ENCODE measurements around the gene ICE1.

ICE1 gene

GRCh38 chr5:5377780-5378179 lies 44.7 kb upstream of the ICE1 start:
- TF ChIP-seq SPI1 (IDR thresholded peaks at IDR 0.05; ENCODE audit: borderline replicate concordance, low read depth) (no peak), REST (IDR thresholded peaks at IDR 0.05; ENCODE audit: insufficient replicate concordance, low read depth) (no peak), GABPA (IDR thresholded peaks at IDR 0.05; ENCODE audit: low read depth) (no peak), POLR2AphosphoS5 (IDR thresholded peaks at IDR 0.05; ENCODE audit: low read depth) (no peak), CTCF (IDR thresholded peaks at IDR 0.05; ENCODE audit: insufficient read depth, low read length) (no peak)
- Histone ChIP-seq H3K27ac (replicated peaks) (no peak overlapping the region), H3K27me3 (ENCODE audit: insufficient read depth, poor library complexity, severe bottlenecking) (peaks cover 3% of the 10 kb centered on the region), H3K4me3 (replicated peaks; ENCODE audit: insufficient read depth, low read length) (no peak overlapping the region)
- no peak for DNase-seq (ENCODE audit: low read depth in 1 of 2, low spot score in 1 of 2)

GRCh38 chr5:5378531-5378930 lies 43.9 kb upstream of the ICE1 start:
- no peak overlapping the region for H3K4me3 ChIP-seq (replicated peaks; ENCODE audit: insufficient read depth, low read length)
- no peak for DNase-seq (ENCODE audit: low read depth in 1 of 2, low spot score in 1 of 2)
- TF ChIP-seq GABPA (IDR thresholded peaks at IDR 0.05; ENCODE audit: low read depth) (no peak), POLR2AphosphoS5 (IDR thresholded peaks at IDR 0.05; ENCODE audit: low read depth) (no peak), CTCF (IDR thresholded peaks at IDR 0.05; ENCODE audit: insufficient read depth, low read length) (no peak), REST (IDR thresholded peaks at IDR 0.05; ENCODE audit: insufficient replicate concordance, low read depth) (no peak), SPI1 (IDR thresholded peaks at IDR 0.05; ENCODE audit: borderline replicate concordance, low read depth) (no peak)
- H3K27ac ChIP-seq (replicated peaks), result no peak overlapping the region
- peaks cover 3% of the 10 kb centered on the region for H3K27me3 ChIP-seq (ENCODE audit: insufficient read depth, poor library complexity, severe bottlenecking)

GRCh38 chr5:5380298-5380697 lies 42.2 kb upstream of the ICE1 start:
- TF ChIP-seq GABPA (IDR thresholded peaks at IDR 0.05; ENCODE audit: low read depth), result no peak
- TF ChIP-seq SPI1 (IDR thresholded peaks at IDR 0.05; ENCODE audit: borderline replicate concordance, low read depth), result no peak
- TF ChIP-seq REST (IDR thresholded peaks at IDR 0.05; ENCODE audit: insufficient replicate concordance, low read depth), result no peak
- no peak for TF ChIP-seq POLR2AphosphoS5 (IDR thresholded peaks at IDR 0.05; ENCODE audit: low read depth)
- TF ChIP-seq CTCF (IDR thresholded peaks at IDR 0.05; ENCODE audit: insufficient read depth, low read length), result no peak
- peaks cover 3% of the 10 kb centered on the region for H3K27me3 ChIP-seq (ENCODE audit: insufficient read depth, poor library complexity, severe bottlenecking)
- H3K4me3 ChIP-seq (replicated peaks; ENCODE audit: insufficient read depth, low read length), result no peak overlapping the region
- no peak overlapping the region for H3K27ac ChIP-seq (replicated peaks)
- no peak for DNase-seq (ENCODE audit: low read depth in 1 of 2, low spot score in 1 of 2)

Data from HL-60 (cell line).